ENCODE results near the gene CA7.

Gene CA7

GRCh38 chr16:66844342-66845079, at the start of gene CA7:
Gene CA7 (plus strand): TSS chr16:66844414. CDS start chr16:66844488, 74 bp downstream.
- no peak for DNase-seq

- DNase-seq, result no peak
Measured at GRCh38 chr16:66798161-66798560, 46.1 kb upstream of the CA7 start.

- DNase-seq, result no peak
Measured at GRCh38 chr16:66800856-66801255, 43.4 kb upstream of the CA7 start.

GRCh38 chr16:66801320-66802105, 42.7 kb upstream of the CA7 start, which contains the start of gene TERB1:
Gene TERB1 (minus strand): TSS chr16:66801584. CDS start chr16:66796798, 4,786 bp downstream.
- no peak for DNase-seq

- DNase-seq, result peak; percentile 22
Measured at GRCh38 chr16:66802159-66802558, 42.1 kb upstream of the CA7 start.

- no peak for DNase-seq
Measured at GRCh38 chr16:66809765-66810164, 34.4 kb upstream of the CA7 start.

GRCh38 chr16:66810391-66810790, 33.8 kb upstream of the CA7 start:
- DNase-seq, result no peak

GRCh38 chr16:66811043-66811442, 33.2 kb upstream of the CA7 start:
- DNase-seq, result no peak

GRCh38 chr16:66814734-66815133, 29.5 kb upstream of the CA7 start:
- DNase-seq, result no peak

GRCh38 chr16:66824006-66824405, 20.2 kb upstream of the CA7 start:
- no peak for DNase-seq

- peak; percentile 97 for DNase-seq
Measured at GRCh38 chr16:66830422-66831404, 13.5 kb upstream of the CA7 start, which contains the start of gene NAE1. Gene NAE1 (minus strand): TSS chr16:66830976. CDS start chr16:66830899, 77 bp downstream.

GRCh38 chr16:66832190-66832589, 12.0 kb upstream of the CA7 start:
- DNase-seq, result no peak

GRCh38 chr16:66832661-66833305, 11.4 kb upstream of the CA7 start:
- DNase-seq, result no peak

- DNase-seq, result no peak
Measured at GRCh38 chr16:66834746-66835145, 9.5 kb upstream of the CA7 start.

GRCh38 chr16:66840883-66841282, 3.3 kb upstream of the CA7 start:
- DNase-seq, result no peak

GRCh38 chr16:66841366-66841765, 2.8 kb upstream of the CA7 start:
- no peak for DNase-seq

GRCh38 chr16:66842765-66843164, 1.4 kb upstream of the CA7 start:
- no peak for DNase-seq

- no peak for DNase-seq
Measured at GRCh38 chr16:66843191-66843590, 1.0 kb upstream of the CA7 start.

GRCh38 chr16:66844009-66844341, 239 bp upstream of the CA7 start:
- no peak for DNase-seq

- DNase-seq, result no peak
Measured at GRCh38 chr16:66845080-66845410, 831 bp downstream of the CA7 start.

- no peak for DNase-seq
Measured at GRCh38 chr16:66845791-66846221, 1.6 kb downstream of the CA7 start.

- DNase-seq, result no peak
Measured at GRCh38 chr16:66846266-66846665, 2.1 kb downstream of the CA7 start.

- DNase-seq, result no peak
Measured at GRCh38 chr16:66846831-66847230, 2.6 kb downstream of the CA7 start.

Measured in suppressor macrophage treated with lipopolysaccharide for 4 hours (primary cell).